ENCODE measurements around the gene IER2. TPM values are rescaled to one million over a fixed set of nuclear protein-coding genes. Genes with fewer than 3 reads are reported as not detected.

The IER2 gene
- total and polyA plus RNA-seq, 2 of the 8 experiments (the other 6 are each of a cell fraction or from before 2014, with no cell fraction given) = 84.5 to 138 TPM

DNA sequence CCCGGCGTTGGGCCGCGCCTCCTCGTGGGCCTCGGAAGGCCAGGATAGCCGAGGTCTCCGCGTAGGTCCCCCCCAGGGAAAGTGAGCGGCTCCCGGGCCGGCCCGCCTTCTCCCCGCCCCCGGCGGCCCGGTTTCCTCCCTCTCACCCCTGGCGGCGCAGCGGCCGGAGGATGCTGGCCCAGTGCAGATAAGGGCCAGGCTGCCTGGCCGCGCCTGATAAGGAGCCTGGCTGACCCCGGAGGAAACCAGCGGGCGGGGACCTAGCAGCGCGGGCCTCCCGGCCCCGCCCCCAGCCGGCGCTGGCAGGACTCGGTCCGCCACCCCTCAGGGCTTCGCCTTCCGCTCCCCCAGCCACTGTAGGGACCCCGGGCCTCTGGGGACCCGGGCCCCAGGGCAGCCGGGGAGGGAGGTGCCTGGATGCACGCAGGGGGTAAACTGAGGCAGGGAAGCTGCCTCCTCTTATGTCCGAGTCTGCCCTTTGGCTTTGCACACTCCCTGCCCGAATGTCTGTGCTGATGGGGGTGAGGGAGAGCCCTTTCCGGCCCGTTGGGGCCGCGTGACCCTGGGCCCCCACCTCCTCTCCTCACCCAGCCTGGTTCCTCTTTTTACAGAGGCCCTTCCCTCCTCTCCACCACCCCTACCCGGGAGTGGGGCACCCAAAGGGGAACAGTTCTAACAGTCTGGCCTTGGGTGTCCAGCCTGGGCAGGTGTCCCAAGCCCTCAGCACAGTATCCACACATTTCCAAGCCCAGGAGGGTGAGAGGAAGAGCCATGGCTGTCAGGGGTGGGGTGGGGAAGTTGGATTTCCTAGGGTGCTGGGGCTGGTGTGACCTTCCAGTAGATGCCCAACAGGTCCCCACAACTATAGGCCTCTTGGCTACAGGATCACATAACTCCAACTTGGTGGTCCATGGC, 47.3 kb upstream of the IER2 start, which contains the start of gene LYL1:
Gene LYL1, minus strand, starts transcription at position 193 of the 915 bp plus-strand sequence. CDS start 1,687 bp downstream, outside the sequence.
- no peak within 1 kb of the TSS for H2BK120ac ChIP-seq (replicated peaks; ENCODE audit: low read depth, low read length)
- H3K27me3 ChIP-seq (replicated peaks in 1 of 4; ENCODE audit: control insufficient read depth in 3 of 4, extremely low read depth in 1 of 4, insufficient read depth in 3 of 4, low read length in 3 of 4) = peaks cover 27 to 48% (median 42%) of the 10 kb centered on the region in 4 experiments
- H2BK15ac ChIP-seq (ENCODE audit: low read length) = 0 out of 2 replicates have a peak within 1 kb of the TSS, but pooled peaks have one; percentile 72
- peak within 1 kb of the TSS; percentile 5 to 55 (median 28); a peak in 7 of 8 replicates for H3K4me3 ChIP-seq (ENCODE audit: extremely low read depth in 1 of 4, insufficient read depth in 2 of 4, low read depth in 3 of 4, low read length in 4 of 4)
- H3K23ac ChIP-seq (ENCODE audit: insufficient read length) = no peak within 1 kb of the TSS
- no peak within 1 kb of the TSS for H4K5ac ChIP-seq (ENCODE audit: insufficient read length, low read depth, low read length)
- H3K23me2 ChIP-seq (ENCODE audit: low read depth, low read length) = peaks cover 6% of the 10 kb centered on the region; the same call in 1 of the 2 replicates
- ChIA-PET CTCF (ENCODE audit: partially characterized antibody) (interaction anchor here (2.0 to 5.0 kb wide), 3 partner anchors 8 to 125 kb away, joined by 8 to 47 read pairs (median 31); no protein-coding TSS in a partner anchor), POLR2A (ENCODE audit: partially characterized antibody) (interaction anchor here (0.7 to 11.6 kb wide), 7 partner anchors 14 to 148 kb away, joined by 3 to 141 read pairs (median 3); partner anchors contain the start of genes NACC1 and TRMT1)
- no peak within 1 kb of the TSS for H2BK20ac ChIP-seq (ENCODE audit: low read length)
- no peak within 1 kb of the TSS for H3K14ac ChIP-seq (ENCODE audit: insufficient read length)
- peak in 1 of 2 experiments; percentile 77 for DNase-seq (ENCODE audit: low read depth in 1 of 2, low spot score in 2 of 2)
- no peaks in the 10 kb centered on the region for H3K9me3 ChIP-seq (ENCODE audit: insufficient read depth in 2 of 2, low read depth in 1 of 2, low read length in 1 of 2)
- peak within 1 kb of the TSS; percentile 91 for H3K4ac ChIP-seq (replicated peaks; ENCODE audit: insufficient read length, low read depth, low read length)
- peaks cover 0 to 7% (median 4%) of the 10 kb centered on the region in 4 experiments; a peak in 2 of 8 replicates for H3K36me3 ChIP-seq (ENCODE audit: control insufficient read depth in 2 of 4, insufficient read depth in 4 of 4, low read length in 3 of 4)
- H2BK12ac ChIP-seq (ENCODE audit: low read depth, low read length) = peak within 1 kb of the TSS; percentile 68; the same call in 1 of the 2 replicates
- peaks cover 0 to 25% (median 9%) of the 10 kb centered on the region in 4 experiments; a peak in 5 of 7 replicates for H3K4me1 ChIP-seq (replicated peaks in 1 of 4; ENCODE audit: control insufficient read depth in 3 of 4, insufficient read depth in 4 of 4, low read length in 3 of 4)
- no peak within 1 kb of the TSS; a peak in 1 of 7 replicates for H3K9ac ChIP-seq (replicated peaks in 1 of 4; ENCODE audit: extremely low read depth in 1 of 4, low read depth in 3 of 4, low read length in 3 of 4)
- peak within 1 kb of the TSS; percentile 42 to 63; a peak in 3 of 4 replicates for H3K4me2 ChIP-seq (ENCODE audit: insufficient read depth in 1 of 2, low read depth in 2 of 2, low read length in 2 of 2)
- H3K27ac ChIP-seq (ENCODE audit: low read depth, low read length) = no peak within 1 kb of the TSS
- H4K8ac ChIP-seq (ENCODE audit: extremely low read depth, insufficient read depth, low read length) = no peak within 1 kb of the TSS; the same call in 1 of the 2 replicates
- FAIRE-seq = no peak
- H3K79me2 ChIP-seq (ENCODE audit: control insufficient read depth in 1 of 2, insufficient read depth in 2 of 2, low read length in 2 of 2) = no peaks in the 10 kb centered on the region
- 0 out of 2 replicates have a peak within 1 kb of the TSS, but pooled peaks have one; percentile 48 for H2BK5ac ChIP-seq (ENCODE audit: low read depth, low read length)
- H3K18ac ChIP-seq (ENCODE audit: extremely low read depth, low read length) = peak within 1 kb of the TSS; percentile 75
- peak within 1 kb of the TSS; percentile 65 for H4K91ac ChIP-seq (replicated peaks; ENCODE audit: insufficient read length, low read length)
- H2AFZ ChIP-seq (ENCODE audit: low read length) = no peak within 1 kb of the TSS; the same call in 1 of the 2 replicates
- H4K20me1 ChIP-seq (replicated peaks in 1 of 2; ENCODE audit: control insufficient read depth in 1 of 2, insufficient read depth in 2 of 2, low read length in 2 of 2) = peaks cover 0 to 16% of the 10 kb centered on the region in 2 experiments
- H3K56ac ChIP-seq (replicated peaks; ENCODE audit: insufficient read length, low read depth, low read length) = no peak within 1 kb of the TSS
- no peaks in the 10 kb centered on the region for H3K79me1 ChIP-seq (ENCODE audit: low read depth, low read length)
- no peak within 1 kb of the TSS; the same call in 1 of the 2 replicates for H2AK5ac ChIP-seq (ENCODE audit: low read depth, low read length)
- 11% methylated on average over 37 of the region's 47 CpGs; no CpG with 5 or more reads in 1 of the 2 experiments for WGBS, 2 experiments (ENCODE audit: extremely low coverage in 1 of 2, insufficient coverage in 1 of 2, insufficient read length in 1 of 2, insufficient replicate concordance in 2 of 2, low coverage in 1 of 2, low lambda C conversion rate in 2 of 2, missing lambda C conversion rate in 1 of 2)
- TF ChIP-seq, protein P1, sequence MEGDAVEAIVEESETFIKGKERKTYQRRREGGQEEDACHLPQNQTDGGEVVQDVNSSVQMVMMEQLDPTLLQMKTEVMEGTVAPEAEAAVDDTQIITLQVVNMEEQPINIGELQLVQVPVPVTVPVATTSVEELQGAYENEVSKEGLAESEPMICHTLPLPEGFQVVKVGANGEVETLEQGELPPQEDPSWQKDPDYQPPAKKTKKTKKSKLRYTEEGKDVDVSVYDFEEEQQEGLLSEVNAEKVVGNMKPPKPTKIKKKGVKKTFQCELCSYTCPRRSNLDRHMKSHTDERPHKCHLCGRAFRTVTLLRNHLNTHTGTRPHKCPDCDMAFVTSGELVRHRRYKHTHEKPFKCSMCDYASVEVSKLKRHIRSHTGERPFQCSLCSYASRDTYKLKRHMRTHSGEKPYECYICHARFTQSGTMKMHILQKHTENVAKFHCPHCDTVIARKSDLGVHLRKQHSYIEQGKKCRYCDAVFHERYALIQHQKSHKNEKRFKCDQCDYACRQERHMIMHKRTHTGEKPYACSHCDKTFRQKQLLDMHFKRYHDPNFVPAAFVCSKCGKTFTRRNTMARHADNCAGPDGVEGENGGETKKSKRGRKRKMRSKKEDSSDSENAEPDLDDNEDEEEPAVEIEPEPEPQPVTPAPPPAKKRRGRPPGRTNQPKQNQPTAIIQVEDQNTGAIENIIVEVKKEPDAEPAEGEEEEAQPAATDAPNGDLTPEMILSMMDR (IDR thresholded peaks at IDR 0.05; ENCODE audit: control extremely low read depth in 1 of 3, insufficient read depth in 1 of 3, low read depth in 1 of 3, low read length in 3 of 3) = no peak
- no peak for TF ChIP-seq POLR2AphosphoS5 (IDR thresholded peaks at IDR 0.05; ENCODE audit: low read depth, low read length)
- TF ChIP-seq BCL11A (IDR thresholded peaks at IDR 0.05; ENCODE audit: low read depth in 2 of 2, low read length in 2 of 2) = no peak
- TF ChIP-seq RXRA (IDR thresholded peaks at IDR 0.05; ENCODE audit: insufficient read depth, low read depth, low read length) = no peak
- TF ChIP-seq RBBP5 (IDR thresholded peaks at IDR 0.05; ENCODE audit: borderline replicate concordance, low read depth, low read length) = no peak
- no peak for TF ChIP-seq RFX5 (IDR thresholded peaks at IDR 0.05; ENCODE audit: borderline replicate concordance, low read depth, low read length)
- TF ChIP-seq MAX (IDR thresholded peaks at IDR 0.05) = peak; percentile 30; the same call in 1 of the 2 replicates

Measured in H1 (cell line).